ENCODE results near the gene PRTFDC1.

Gene PRTFDC1

GRCh38 chr10:24950439-24950838 is 2.0 kb downstream of the PRTFDC1 start:
- no peak overlapping the region for H3K4me3 ChIP-seq (ENCODE audit: low read depth, low read length)
- H3K36me3 ChIP-seq (ENCODE audit: control insufficient read depth, insufficient read depth, low read length), result no peaks in the 10 kb centered on the region
- no peak overlapping the region for H3K9ac ChIP-seq (ENCODE audit: low read length)
- H3K9me3 ChIP-seq (ENCODE audit: control insufficient read depth, insufficient read depth, low read depth, low read length), result no peaks in the 10 kb centered on the region
- H3K27ac ChIP-seq (ENCODE audit: low read depth, low read length), result no peak overlapping the region
- H3K4me1 ChIP-seq (ENCODE audit: control insufficient read depth, insufficient read depth, low read length), result peaks cover 20% of the 10 kb centered on the region
- no peaks in the 10 kb centered on the region for H3K27me3 ChIP-seq (ENCODE audit: control insufficient read depth, insufficient read depth, low read length)

- no peaks in the 10 kb centered on the region for H3K27me3 ChIP-seq (ENCODE audit: control insufficient read depth, insufficient read depth, low read length)
- no peaks in the 10 kb centered on the region for H3K9me3 ChIP-seq (ENCODE audit: control insufficient read depth, insufficient read depth, low read depth, low read length)
- H3K27ac ChIP-seq (ENCODE audit: low read depth, low read length), result no peak overlapping the region
- no peak overlapping the region for H3K4me3 ChIP-seq (ENCODE audit: low read depth, low read length)
- H3K36me3 ChIP-seq (ENCODE audit: control insufficient read depth, insufficient read depth, low read length), result no peaks in the 10 kb centered on the region
- H3K4me1 ChIP-seq (ENCODE audit: control insufficient read depth, insufficient read depth, low read length), result peaks cover 20% of the 10 kb centered on the region
- no peak overlapping the region for H3K9ac ChIP-seq (ENCODE audit: low read length)
Measured at GRCh38 chr10:24949616-24950015, 2.8 kb downstream of the PRTFDC1 start.

DNA sequence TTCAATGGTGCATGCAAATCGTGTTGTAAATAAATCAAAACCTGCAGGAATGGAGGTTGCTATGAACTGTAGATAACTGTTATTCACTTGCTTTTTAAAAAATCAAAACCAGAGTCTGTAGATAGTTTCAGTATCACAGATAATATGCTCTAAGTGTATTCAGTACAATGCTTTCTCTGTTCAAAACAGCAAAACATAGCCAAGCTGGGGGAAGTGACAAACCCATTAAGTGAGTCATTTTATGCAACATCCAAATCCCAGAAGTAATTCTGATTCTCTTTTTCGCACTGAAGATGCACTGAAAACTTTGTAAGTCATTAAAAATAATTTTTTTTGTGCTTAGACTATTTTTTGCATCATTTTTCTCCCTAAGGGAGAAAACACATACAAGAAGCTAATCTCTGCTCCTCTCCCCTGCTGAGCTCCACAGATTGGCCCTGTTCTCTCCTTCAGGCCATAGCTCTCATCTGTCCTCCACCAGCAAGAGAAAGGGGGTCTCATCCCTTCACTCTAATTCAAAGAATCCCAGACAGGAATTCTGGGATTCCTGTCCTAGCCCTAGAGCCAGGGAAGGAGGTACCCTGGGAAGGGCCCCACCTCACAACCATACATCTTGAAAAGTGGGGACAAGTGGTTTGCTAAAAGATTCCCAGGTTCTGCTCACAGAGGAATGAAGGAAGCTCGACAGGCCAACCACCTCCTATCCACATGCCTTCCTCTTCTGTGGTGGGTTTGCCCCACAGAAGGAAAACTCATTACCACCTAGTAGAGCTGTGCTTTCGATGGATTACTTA is 4.9 kb downstream of the PRTFDC1 start:
- Histone ChIP-seq H3K27ac (ENCODE audit: low read depth, low read length) (no peak overlapping the region), H3K4me3 (ENCODE audit: low read depth, low read length) (no peak overlapping the region), H3K36me3 (ENCODE audit: control insufficient read depth, insufficient read depth, low read length) (no peaks in the 10 kb centered on the region), H3K9me3 (ENCODE audit: control insufficient read depth, insufficient read depth, low read depth, low read length) (no peaks in the 10 kb centered on the region), H3K27me3 (ENCODE audit: control insufficient read depth, insufficient read depth, low read length) (no peaks in the 10 kb centered on the region), H3K9ac (ENCODE audit: low read length) (no peak overlapping the region), H3K4me1 (ENCODE audit: control insufficient read depth, insufficient read depth, low read length) (peaks cover 14% of the 10 kb centered on the region)

DNA sequence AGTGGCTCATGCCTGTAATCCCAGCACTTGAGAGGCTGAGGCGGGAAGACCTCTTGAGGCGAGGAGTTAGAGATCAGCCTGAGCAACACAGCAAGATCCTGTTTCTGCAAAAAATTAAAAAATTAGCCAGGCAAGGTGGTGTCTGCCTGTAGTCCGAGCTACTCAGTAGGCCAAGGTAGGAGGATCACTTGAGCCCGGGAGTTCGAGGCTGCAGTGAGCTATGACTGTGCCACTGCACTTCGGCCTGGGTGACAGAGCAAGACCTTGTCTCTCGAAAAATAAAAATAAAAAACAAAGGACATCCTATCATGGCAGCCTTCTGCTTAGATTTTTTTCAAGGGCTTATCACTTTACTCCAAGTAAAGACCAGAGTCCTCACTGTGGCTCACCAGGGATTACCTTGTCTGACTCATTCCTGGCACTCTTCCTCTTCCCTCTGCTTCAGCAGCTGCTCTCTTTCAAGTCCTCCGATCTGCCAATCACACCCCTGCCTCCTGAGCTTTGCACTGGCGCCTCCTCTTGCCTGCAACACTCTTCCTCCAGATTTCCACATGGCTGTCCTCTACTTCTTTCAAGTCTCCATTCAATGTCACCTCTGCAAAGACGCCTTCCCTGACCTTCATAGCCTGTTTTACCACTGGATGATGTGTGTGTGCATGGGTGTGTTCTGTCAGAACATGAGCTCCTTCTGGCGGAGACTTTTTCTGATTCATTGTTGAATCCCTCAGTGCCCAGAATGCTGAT is 7.7 kb downstream of the PRTFDC1 start:
- H3K4me3 ChIP-seq (ENCODE audit: low read depth, low read length), result no peak overlapping the region
- no peaks in the 10 kb centered on the region for H3K9me3 ChIP-seq (ENCODE audit: control insufficient read depth, insufficient read depth, low read depth, low read length)
- no peaks in the 10 kb centered on the region for H3K27me3 ChIP-seq (ENCODE audit: control insufficient read depth, insufficient read depth, low read length)
- H3K9ac ChIP-seq (ENCODE audit: low read length), result no peak overlapping the region
- no peaks in the 10 kb centered on the region for H3K36me3 ChIP-seq (ENCODE audit: control insufficient read depth, insufficient read depth, low read length)
- H3K4me1 ChIP-seq (ENCODE audit: control insufficient read depth, insufficient read depth, low read length), result no peaks in the 10 kb centered on the region; the same call in 1 of the 2 replicates
- no peak overlapping the region for H3K27ac ChIP-seq (ENCODE audit: low read depth, low read length)

DNA sequence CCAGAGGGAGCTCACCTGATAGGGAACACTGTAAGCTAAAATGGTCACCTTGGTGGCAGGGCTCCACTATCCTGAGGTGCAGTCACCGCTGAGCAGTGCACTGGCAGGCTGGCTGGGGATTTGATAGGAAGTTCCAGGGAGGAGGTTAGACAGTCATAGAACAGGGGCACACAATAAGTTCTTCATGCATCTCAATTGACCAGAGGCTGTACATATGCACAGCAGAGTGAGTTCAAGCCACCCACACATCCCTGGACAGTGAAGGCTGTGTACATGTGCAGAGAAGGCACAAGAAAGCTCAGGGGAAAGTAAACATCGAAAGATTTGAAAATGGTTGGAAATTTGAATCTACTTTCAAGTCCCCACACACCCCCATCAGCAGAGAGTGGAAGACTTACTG is 13.9 kb downstream of the PRTFDC1 start:
- Histone ChIP-seq H3K36me3 (ENCODE audit: control insufficient read depth, insufficient read depth, low read length) (no peaks in the 10 kb centered on the region), H3K4me3 (ENCODE audit: low read depth, low read length) (no peak overlapping the region), H3K9me3 (ENCODE audit: control insufficient read depth, insufficient read depth, low read depth, low read length) (no peaks in the 10 kb centered on the region), H3K27ac (ENCODE audit: low read depth, low read length) (no peak overlapping the region), H3K9ac (ENCODE audit: low read length) (no peak overlapping the region), H3K4me1 (ENCODE audit: control insufficient read depth, insufficient read depth, low read length) (no peaks in the 10 kb centered on the region), H3K27me3 (ENCODE audit: control insufficient read depth, insufficient read depth, low read length) (no peaks in the 10 kb centered on the region)

GRCh38 chr10:24938076-24938475 is 14.3 kb downstream of the PRTFDC1 start:
- no peak overlapping the region for H3K27ac ChIP-seq (ENCODE audit: low read depth, low read length)
- H3K27me3 ChIP-seq (ENCODE audit: control insufficient read depth, insufficient read depth, low read length), result no peaks in the 10 kb centered on the region
- no peak overlapping the region for H3K4me3 ChIP-seq (ENCODE audit: low read depth, low read length)
- no peaks in the 10 kb centered on the region for H3K9me3 ChIP-seq (ENCODE audit: control insufficient read depth, insufficient read depth, low read depth, low read length)
- no peaks in the 10 kb centered on the region for H3K4me1 ChIP-seq (ENCODE audit: control insufficient read depth, insufficient read depth, low read length)
- H3K9ac ChIP-seq (ENCODE audit: low read length), result no peak overlapping the region
- H3K36me3 ChIP-seq (ENCODE audit: control insufficient read depth, insufficient read depth, low read length), result no peaks in the 10 kb centered on the region

DNA sequence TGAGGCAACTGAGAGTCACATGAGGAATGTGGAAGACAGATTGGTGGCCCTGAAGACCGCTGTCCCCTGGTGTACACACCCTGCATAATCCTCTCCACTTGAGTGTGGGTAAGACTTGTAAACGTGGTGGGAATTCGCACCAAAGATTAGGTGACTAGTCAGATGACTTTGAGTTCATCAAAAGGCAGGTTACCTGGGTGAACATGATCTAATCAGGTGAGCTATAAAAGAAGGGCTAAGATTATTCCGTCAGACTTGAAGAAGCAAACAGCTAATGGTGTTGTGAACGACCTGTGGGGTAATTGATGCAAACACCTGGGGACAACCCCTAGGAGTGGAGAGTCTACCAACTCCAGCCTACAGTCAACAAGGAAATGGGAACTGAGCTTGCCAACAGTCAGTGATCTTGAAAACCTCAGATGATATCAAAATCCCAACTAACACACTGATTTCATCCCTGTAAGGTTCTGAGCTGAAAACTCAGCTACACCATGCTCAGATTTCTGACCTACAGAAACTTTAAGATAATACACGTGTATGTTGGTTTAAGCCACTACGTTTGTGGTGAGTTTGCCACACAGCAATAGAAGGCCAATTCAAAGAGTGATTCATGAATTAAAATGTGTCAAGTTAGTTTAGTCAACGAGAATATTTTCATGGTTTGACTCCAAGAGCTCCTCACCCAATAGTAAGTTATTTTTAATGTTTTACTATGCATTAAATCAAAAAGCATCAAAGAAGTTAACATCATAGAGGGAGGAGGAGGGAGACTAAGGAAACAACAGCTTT is 16.7 kb downstream of the PRTFDC1 start:
- no peak overlapping the region for H3K4me3 ChIP-seq (ENCODE audit: low read depth, low read length)
- H3K27ac ChIP-seq (ENCODE audit: low read depth, low read length), result no peak overlapping the region
- H3K36me3 ChIP-seq (ENCODE audit: control insufficient read depth, insufficient read depth, low read length), result no peaks in the 10 kb centered on the region
- H3K4me1 ChIP-seq (ENCODE audit: control insufficient read depth, insufficient read depth, low read length), result no peaks in the 10 kb centered on the region
- H3K9ac ChIP-seq (ENCODE audit: low read length), result no peak overlapping the region
- H3K9me3 ChIP-seq (ENCODE audit: control insufficient read depth, insufficient read depth, low read depth, low read length), result no peaks in the 10 kb centered on the region
- H3K27me3 ChIP-seq (ENCODE audit: control insufficient read depth, insufficient read depth, low read length), result no peaks in the 10 kb centered on the region

- Histone ChIP-seq H3K36me3 (ENCODE audit: control insufficient read depth, insufficient read depth, low read length) (no peaks in the 10 kb centered on the region), H3K4me3 (ENCODE audit: low read depth, low read length) (no peak overlapping the region), H3K9ac (ENCODE audit: low read length) (no peak overlapping the region), H3K4me1 (ENCODE audit: control insufficient read depth, insufficient read depth, low read length) (no peaks in the 10 kb centered on the region), H3K27ac (ENCODE audit: low read depth, low read length) (no peak overlapping the region), H3K27me3 (ENCODE audit: control insufficient read depth, insufficient read depth, low read length) (no peaks in the 10 kb centered on the region), H3K9me3 (ENCODE audit: control insufficient read depth, insufficient read depth, low read depth, low read length) (no peaks in the 10 kb centered on the region)
Measured at GRCh38 chr10:24931236-24931635, 21.2 kb downstream of the PRTFDC1 start.

GRCh38 chr10:24930427-24930826 is 22.0 kb downstream of the PRTFDC1 start:
- Histone ChIP-seq H3K36me3 (ENCODE audit: control insufficient read depth, insufficient read depth, low read length) (no peaks in the 10 kb centered on the region), H3K9me3 (ENCODE audit: control insufficient read depth, insufficient read depth, low read depth, low read length) (no peaks in the 10 kb centered on the region), H3K4me1 (ENCODE audit: control insufficient read depth, insufficient read depth, low read length) (no peaks in the 10 kb centered on the region), H3K27me3 (ENCODE audit: control insufficient read depth, insufficient read depth, low read length) (no peaks in the 10 kb centered on the region), H3K9ac (ENCODE audit: low read length) (no peak overlapping the region), H3K27ac (ENCODE audit: low read depth, low read length) (no peak overlapping the region), H3K4me3 (ENCODE audit: low read depth, low read length) (no peak overlapping the region)

DNA sequence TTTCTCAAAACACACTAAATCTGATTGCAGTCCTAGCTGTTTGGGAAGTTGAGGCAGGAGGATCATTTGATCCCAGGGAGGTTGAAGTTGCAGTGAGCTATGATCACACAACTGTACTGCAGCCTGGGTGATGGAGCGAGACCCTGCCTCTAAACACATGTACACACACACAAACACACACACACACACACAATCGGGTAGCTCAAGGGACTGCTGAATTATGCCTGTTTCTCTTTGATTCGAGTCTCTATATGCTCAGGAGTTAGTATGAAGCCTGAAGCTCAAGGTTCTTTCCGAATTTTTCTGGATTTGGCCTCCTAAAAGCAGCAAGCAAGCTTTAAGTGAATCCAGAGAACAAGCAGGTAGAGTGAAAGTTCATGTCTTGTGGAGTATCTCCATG is 22.5 kb downstream of the PRTFDC1 start:
- Histone ChIP-seq H3K36me3 (ENCODE audit: control insufficient read depth, insufficient read depth, low read length) (no peaks in the 10 kb centered on the region), H3K4me3 (ENCODE audit: low read depth, low read length) (no peak overlapping the region), H3K4me1 (ENCODE audit: control insufficient read depth, insufficient read depth, low read length) (no peaks in the 10 kb centered on the region), H3K27me3 (ENCODE audit: control insufficient read depth, insufficient read depth, low read length) (no peaks in the 10 kb centered on the region), H3K9ac (ENCODE audit: low read length) (no peak overlapping the region), H3K9me3 (ENCODE audit: control insufficient read depth, insufficient read depth, low read depth, low read length) (no peaks in the 10 kb centered on the region), H3K27ac (ENCODE audit: low read depth, low read length) (no peak overlapping the region)

- no peak overlapping the region for H3K4me3 ChIP-seq (ENCODE audit: low read depth, low read length)
- no peak overlapping the region for H3K27ac ChIP-seq (ENCODE audit: low read depth, low read length)
- H3K4me1 ChIP-seq (ENCODE audit: control insufficient read depth, insufficient read depth, low read length), result no peaks in the 10 kb centered on the region
- H3K9me3 ChIP-seq (ENCODE audit: control insufficient read depth, insufficient read depth, low read depth, low read length), result no peaks in the 10 kb centered on the region
- H3K36me3 ChIP-seq (ENCODE audit: control insufficient read depth, insufficient read depth, low read length), result no peaks in the 10 kb centered on the region
- no peak overlapping the region for H3K9ac ChIP-seq (ENCODE audit: low read length)
- H3K27me3 ChIP-seq (ENCODE audit: control insufficient read depth, insufficient read depth, low read length), result no peaks in the 10 kb centered on the region
Measured at GRCh38 chr10:24929056-24929544, 23.3 kb downstream of the PRTFDC1 start.

Measured in HUES6 (cell line).